Stimulated activated effector memory CD8-positive, alpha-beta T cell treated with anti-CD3 and anti-CD28 coated beads, Interleukin-12 subunit alpha, Interleukin-12 subunit beta, amount 100 ng/mL, for 72 hours (primary cell): ENCODE measurements around the gene LMAN2.
"Not testable (repeated sequence)": the region's sequence is repeated elsewhere in the genome, so short reads cannot be mapped to it uniquely, and the experiment has no call there.

Source experiments
- ATAC-seq: fragments of 150-1000 bp; cut with Tn5 transposase; 2 replicates; pipeline ENCODE4 v1.10.0; 2021
- DNase-seq, 2 donors: peaks; one replicate each; pipeline ENCODE4 v3.0.0; 2021 to 2022; ENCODE audit warnings: low spot score in 2 of 2
- H3K27ac Mint-ChIP-seq: one replicate; pipeline ENCODE4 v1.8.0; 2022; ENCODE audit warnings: mild to moderate bottlenecking, mixed read lengths
- H3K36me3 Mint-ChIP-seq: one replicate; pipeline ENCODE4 v1.8.0; 2022; ENCODE audit warnings: mild to moderate bottlenecking, mixed read lengths
- H3K4me1 Mint-ChIP-seq: one replicate; pipeline ENCODE4 v1.8.0; 2022; ENCODE audit warnings: mixed read lengths
- H3K4me3 Mint-ChIP-seq: one replicate; pipeline ENCODE4 v1.8.0; 2022; ENCODE audit warnings: mild to moderate bottlenecking, mixed read lengths
- H3K9me3 Mint-ChIP-seq: one replicate; pipeline ENCODE4 v1.8.0; 2022; ENCODE audit warnings: mixed read lengths

Gene LMAN2

DNA sequence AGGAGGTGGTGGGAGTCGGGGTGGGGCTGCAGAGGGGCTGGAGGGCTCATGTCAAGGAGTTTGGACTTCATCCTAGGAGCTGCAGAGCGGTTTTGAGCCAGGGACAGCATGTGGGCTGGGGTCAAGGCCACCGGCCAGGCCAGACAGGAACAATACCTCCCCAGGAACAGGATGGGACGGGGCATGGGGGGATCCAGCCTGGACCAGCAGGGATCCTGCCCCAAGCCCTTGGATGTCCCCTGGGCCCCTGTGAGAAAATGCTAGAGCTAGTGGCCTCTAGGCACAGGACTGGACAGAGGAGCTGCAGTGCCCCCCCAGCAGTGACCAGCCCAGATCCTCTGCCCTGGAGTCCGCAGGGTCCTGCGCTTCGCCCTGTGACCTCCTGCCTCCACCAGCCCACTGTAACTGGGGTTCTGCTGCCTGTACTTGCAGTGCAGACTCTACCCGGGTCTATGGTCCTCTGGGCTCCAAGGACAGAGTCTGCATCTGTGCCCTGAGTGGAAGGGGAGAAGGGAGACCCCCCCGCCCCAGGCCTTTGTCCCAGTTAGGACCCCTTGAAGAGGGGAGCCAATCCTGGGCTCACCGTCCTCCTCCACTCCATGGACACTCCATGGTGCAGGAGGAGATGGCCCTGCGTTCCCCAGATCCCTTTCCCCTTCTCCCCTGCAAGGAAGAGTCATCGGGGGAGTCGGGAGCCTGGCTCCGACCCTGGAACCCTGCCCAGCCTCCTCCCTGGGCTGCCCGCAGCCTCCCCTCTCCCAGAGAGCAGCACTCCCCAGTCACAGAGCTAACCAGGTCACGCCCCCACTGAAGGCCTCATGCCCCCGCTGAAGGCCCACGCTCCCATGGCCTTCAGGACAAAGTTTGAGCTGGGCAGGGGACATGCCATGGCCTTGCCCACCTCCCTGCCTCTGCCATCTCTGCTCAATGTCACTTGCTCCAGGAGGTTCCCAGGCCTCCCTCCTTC, 36.8 kb downstream of the LMAN2 start:
- H3K4me1 Mint-ChIP-seq = peaks cover 48% of the 10 kb centered on the region
- no peak for ATAC-seq
- H3K9me3 Mint-ChIP-seq = no peaks in the 10 kb centered on the region
- no peak overlapping the region for H3K4me3 Mint-ChIP-seq
- no peak overlapping the region for H3K27ac Mint-ChIP-seq
- no peak for DNase-seq
- H3K36me3 Mint-ChIP-seq = peaks cover 20% of the 10 kb centered on the region

GRCh38 chr5:177313561-177314259, 37.8 kb downstream of the LMAN2 start:
- DNase-seq (no peak), ATAC-seq (no peak)
- Mint-ChIP-seq H3K27ac (no peak overlapping the region), H3K4me1 (peaks cover 54% of the 10 kb centered on the region), H3K36me3 (peaks cover 20% of the 10 kb centered on the region), H3K4me3 (peak overlapping the region; percentile 81), H3K9me3 (no peaks in the 10 kb centered on the region)

- DNase-seq (no peak), ATAC-seq (peak; percentile 52)
- peaks cover 49% of the 10 kb centered on the region for H3K4me1 Mint-ChIP-seq
Observed at GRCh38 chr5:177312649-177313181, 38.8 kb downstream of the LMAN2 start.

GRCh38 chr5:177311723-177312648, 39.5 kb downstream of the LMAN2 start, which contains the start of gene MXD3:
TSS of gene MXD3 (minus strand) at chr5:177311898. CDS start at chr5:177311830, 68 bp downstream.
- Mint-ChIP-seq H3K9me3 (no peaks in the 10 kb centered on the region), H3K4me1 (peaks cover 49% of the 10 kb centered on the region), H3K4me3 (peak within 1 kb of the TSS; percentile 81), H3K27ac (peak within 1 kb of the TSS; percentile 88), H3K36me3 (peaks cover 19% of the 10 kb centered on the region)
- ATAC-seq = peak; percentile 89
- peak; percentile 83 to 97 for DNase-seq

More at GRCh38 chr5:177312649-177313181, 38.8 kb downstream of the LMAN2 start:
- H3K4me3 Mint-ChIP-seq = peak overlapping the region; percentile 81
- peaks cover 20% of the 10 kb centered on the region for H3K36me3 Mint-ChIP-seq
- H3K27ac Mint-ChIP-seq = peak overlapping the region; percentile 88
- no peaks in the 10 kb centered on the region for H3K9me3 Mint-ChIP-seq

DNA sequence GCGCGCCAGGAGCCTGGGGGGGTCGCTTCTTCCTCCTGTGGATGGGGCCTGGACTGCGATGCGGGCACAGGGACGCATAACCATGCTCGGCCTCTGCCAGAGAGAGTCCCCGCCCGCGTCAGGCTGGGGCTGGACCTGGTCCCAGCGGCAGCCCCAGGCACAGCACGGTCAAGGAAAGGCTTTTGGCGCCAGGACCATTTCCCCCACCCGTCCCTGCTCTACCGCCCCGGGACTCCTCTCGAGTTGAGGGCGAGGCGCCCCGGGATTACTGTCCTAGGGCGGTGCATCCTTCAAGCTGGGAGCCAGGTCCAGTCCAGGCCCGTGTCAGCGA, 40.1 kb downstream of the LMAN2 start:
- DNase-seq (peak in 1 of 2 donors; percentile 71), ATAC-seq (no peak)
- H3K27ac Mint-ChIP-seq = peak overlapping the region; percentile 88
- peaks cover 24% of the 10 kb centered on the region for H3K36me3 Mint-ChIP-seq
- H3K4me3 Mint-ChIP-seq = peak overlapping the region; percentile 81
- H3K4me1 Mint-ChIP-seq = peaks cover 49% of the 10 kb centered on the region
- H3K9me3 Mint-ChIP-seq = no peaks in the 10 kb centered on the region

GRCh38 chr5:177310757-177311391, 40.6 kb downstream of the LMAN2 start:
- H3K4me1 Mint-ChIP-seq = peaks cover 53% of the 10 kb centered on the region
- ATAC-seq (no peak), DNase-seq (peak in 1 of 2 donors; percentile 71)
- H3K36me3 Mint-ChIP-seq = peaks cover 24% of the 10 kb centered on the region
- peak overlapping the region; percentile 57 for H3K27ac Mint-ChIP-seq
- H3K4me3 Mint-ChIP-seq = peak overlapping the region; percentile 81
- no peaks in the 10 kb centered on the region for H3K9me3 Mint-ChIP-seq

- Mint-ChIP-seq H3K36me3 (peaks cover 27% of the 10 kb centered on the region), H3K4me3 (peak overlapping the region; percentile 81), H3K4me1 (peaks cover 59% of the 10 kb centered on the region), H3K9me3 (no peaks in the 10 kb centered on the region), H3K27ac (peak overlapping the region; percentile 57)
- no peak for DNase-seq
- ATAC-seq = no peak
Observed at GRCh38 chr5:177310332-177310731, 41.1 kb downstream of the LMAN2 start.

GRCh38 chr5:177309351-177310191, 41.9 kb downstream of the LMAN2 start:
- H3K4me1 Mint-ChIP-seq = peaks cover 66% of the 10 kb centered on the region
- peak overlapping the region; percentile 73 for H3K27ac Mint-ChIP-seq
- peak; percentile 58 to 88 for DNase-seq
- H3K4me3 Mint-ChIP-seq = peak overlapping the region; percentile 41
- peaks cover 34% of the 10 kb centered on the region for H3K36me3 Mint-ChIP-seq
- peak; percentile 36 for ATAC-seq
- no peaks in the 10 kb centered on the region for H3K9me3 Mint-ChIP-seq

- peaks cover 43% of the 10 kb centered on the region for H3K36me3 Mint-ChIP-seq
- peak overlapping the region; percentile 11 for H3K4me3 Mint-ChIP-seq
- H3K27ac Mint-ChIP-seq = peak overlapping the region; percentile 73
Observed at GRCh38 chr5:177308740-177309139, 42.7 kb downstream of the LMAN2 start.

DNA sequence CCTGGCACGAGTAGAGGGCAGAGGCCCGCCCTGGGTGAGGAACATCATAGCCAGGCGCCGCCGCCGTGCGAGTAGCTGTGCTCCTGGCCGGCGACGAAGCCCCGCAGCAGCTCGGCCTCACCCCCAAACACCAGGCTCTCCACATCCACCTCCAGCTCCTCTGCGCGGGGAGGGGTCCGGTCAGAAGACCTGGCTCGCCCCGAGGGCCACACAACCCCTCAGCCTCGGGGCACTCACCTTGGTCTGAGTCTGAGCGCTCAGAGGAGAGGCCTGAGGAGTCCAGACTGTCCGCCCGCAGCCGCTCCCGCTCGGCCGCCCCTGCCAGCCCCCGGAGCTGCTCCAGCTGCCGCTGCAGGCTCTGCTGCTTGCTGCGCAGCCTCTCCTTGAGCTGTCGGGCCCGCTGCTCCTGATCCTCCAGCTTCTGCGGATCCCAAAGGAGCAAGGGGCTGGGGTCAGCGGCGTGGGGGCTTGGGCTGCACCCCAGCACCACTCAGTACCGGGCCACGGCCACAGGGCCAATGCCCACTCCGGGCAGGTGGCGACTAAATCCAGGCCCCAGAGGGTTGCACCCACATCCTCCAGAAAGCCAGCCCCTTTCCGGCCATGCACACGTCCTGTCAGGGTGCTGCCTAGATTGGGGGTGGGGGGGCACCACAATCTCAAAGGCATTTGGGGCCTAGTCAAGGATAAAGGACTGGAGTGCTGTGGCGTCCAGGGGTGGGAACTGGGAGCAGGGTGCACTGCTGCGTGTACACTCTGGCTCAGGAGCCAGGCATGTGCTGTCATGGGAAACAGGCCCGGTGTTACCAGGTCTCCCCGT, 43.7 kb downstream of the LMAN2 start:
- DNase-seq = no peak
- H3K4me1 Mint-ChIP-seq = peaks cover 69% of the 10 kb centered on the region
- no peak overlapping the region for H3K4me3 Mint-ChIP-seq
- no peaks in the 10 kb centered on the region for H3K9me3 Mint-ChIP-seq
- H3K27ac Mint-ChIP-seq = peak overlapping the region; percentile 26
- peaks cover 52% of the 10 kb centered on the region for H3K36me3 Mint-ChIP-seq
- ATAC-seq = no peak

More at GRCh38 chr5:177308740-177309139, 42.7 kb downstream of the LMAN2 start:
- Mint-ChIP-seq H3K9me3 (no peaks in the 10 kb centered on the region), H3K4me1 (peaks cover 71% of the 10 kb centered on the region)
- ATAC-seq (no peak), DNase-seq (no peak)

DNA sequence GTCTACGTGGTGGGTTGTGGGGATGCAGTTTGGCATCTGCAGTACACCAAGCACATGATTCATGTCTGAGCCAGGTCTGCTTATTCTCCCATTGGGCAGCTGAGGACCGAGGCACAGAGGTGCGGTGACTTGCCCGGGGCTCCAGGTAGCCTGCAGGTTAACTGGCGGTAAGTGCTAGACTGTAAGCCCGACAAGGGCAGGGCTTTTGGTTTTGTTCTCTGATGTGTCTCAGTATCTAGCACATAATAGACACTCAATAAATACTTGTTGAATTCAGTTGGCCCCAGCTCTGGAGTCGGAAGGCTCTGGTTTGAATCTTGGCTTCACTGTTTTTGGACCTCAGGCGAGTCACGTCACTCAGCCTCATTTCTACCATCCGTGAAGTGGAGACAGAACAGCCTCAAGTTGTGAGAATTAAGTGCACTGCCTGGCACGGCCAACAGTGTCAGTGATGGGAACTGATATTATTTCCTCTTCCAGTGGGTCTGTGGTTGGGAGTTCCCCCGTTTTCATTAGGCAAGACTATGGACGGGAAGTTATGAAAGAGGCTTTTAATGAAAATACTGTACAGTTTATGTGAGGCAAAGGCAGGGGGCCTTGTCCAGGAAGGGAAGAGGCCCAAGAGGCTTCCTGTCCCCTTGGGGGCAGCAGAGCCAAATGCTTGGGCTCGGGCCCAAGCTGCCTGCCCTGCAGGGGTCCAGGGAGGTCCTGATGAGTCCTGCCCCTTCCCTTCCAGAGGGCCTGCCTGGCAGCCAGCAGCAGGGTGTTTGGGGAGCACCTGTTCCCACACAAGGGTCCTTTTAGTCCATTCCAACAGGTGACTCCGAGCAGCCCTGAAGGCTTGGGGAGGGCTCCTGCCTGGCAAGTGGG, 44.6 kb downstream of the LMAN2 start:
- peaks cover 60% of the 10 kb centered on the region for H3K36me3 Mint-ChIP-seq
- peak overlapping the region; percentile 26 for H3K27ac Mint-ChIP-seq
- ATAC-seq (no peak), DNase-seq (no peak)
- no peak overlapping the region for H3K4me3 Mint-ChIP-seq
- no peaks in the 10 kb centered on the region for H3K9me3 Mint-ChIP-seq
- H3K4me1 Mint-ChIP-seq = peaks cover 68% of the 10 kb centered on the region

DNA sequence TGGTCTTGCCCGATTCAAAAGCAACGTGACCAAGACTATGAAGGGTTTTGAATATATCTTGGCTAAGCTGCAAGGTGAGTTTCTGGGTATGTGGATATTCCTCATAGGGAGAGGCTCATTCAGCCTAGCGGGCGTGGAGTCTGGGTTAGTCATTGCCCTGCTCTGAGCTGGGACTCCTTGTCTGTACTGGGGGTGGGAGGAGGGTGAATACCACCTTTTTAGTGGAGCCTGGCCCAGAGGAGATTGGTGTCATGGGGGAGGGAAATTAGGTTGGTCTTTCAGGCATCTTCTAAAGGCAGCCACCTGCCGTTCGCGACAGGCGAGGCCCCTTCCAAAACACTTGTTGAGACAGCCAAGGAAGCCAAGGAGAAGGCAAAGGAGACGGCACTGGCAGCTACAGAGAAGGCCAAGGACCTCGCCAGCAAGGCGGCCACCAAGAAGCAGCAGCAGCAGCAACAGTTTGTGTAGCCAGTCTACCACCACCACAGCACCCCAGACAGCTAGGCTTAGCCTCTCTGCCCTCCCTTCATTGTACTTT, 45.3 kb downstream of the LMAN2 start:
- H3K4me1 Mint-ChIP-seq = peaks cover 68% of the 10 kb centered on the region
- H3K9me3 Mint-ChIP-seq, ATAC-seq, DNase-seq: not testable (repeated sequence)
- peaks cover 67% of the 10 kb centered on the region for H3K36me3 Mint-ChIP-seq
- H3K4me3 Mint-ChIP-seq = peak overlapping the region; percentile 90
- H3K27ac Mint-ChIP-seq = peak overlapping the region; percentile 26
